Measurements from ENCODE around the gene CCNL2. TPM values are rescaled to one million over a fixed set of nuclear protein-coding genes. Genes with fewer than 3 reads are reported as not detected.

Gene CCNL2
- total and polyA plus RNA-seq, 2 of the 13 experiments (the other 11 are each of a cell fraction or from before 2014, with no cell fraction given): 105 to 340 TPM

DNA sequence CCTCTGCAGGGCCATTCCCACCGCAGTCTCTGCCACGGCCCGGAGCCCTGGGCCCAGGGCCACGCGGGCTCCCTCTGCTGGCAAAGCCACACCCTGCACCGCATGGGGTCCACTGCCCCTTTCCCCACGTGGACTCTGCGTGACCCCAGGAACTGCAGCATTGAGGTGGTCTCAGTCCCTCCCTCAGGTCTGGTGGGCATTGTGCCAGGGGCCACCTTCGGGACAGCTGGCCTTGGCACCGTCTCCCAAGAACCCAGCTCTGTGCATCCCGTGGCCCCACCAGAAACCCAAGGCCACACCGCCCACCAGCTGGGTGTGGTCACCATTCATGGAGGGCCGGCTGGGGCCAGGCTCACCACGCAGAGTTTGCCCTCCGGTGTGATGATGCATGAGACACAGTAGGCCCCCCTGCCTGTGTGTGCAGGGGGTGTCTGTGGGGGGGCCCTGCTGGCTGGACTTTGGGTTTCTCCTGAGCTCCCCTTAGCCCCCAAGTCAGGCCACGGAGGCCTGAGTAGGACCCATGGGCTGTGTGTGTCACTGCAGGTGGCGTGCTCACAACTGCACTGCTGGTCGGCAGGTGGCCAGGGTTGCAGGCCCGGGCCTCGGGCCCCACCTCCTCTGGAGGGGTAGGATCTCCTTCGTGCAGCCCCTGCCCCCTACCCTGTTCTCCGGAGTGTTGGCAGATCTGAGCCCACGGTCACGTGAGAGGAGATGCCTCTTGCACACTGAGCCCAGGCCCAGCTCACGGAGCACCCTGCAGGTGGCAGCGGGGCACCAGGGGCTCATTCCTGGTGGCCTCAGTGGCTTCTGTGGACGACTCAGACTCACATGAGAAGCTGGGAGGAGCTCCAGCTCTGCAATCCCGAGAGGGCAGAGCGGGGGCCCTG, 42.1 kb upstream of the CCNL2 start (continued):
- TF ChIP-seq FOXO1 (CRISPR knock-in tag; IDR thresholded peaks at IDR 0.05) (no peak), ZNF441 (CRISPR knock-in tag; IDR thresholded peaks at IDR 0.05; ENCODE audit: borderline replicate concordance) (no peak), TEAD2 (CRISPR knock-in tag; IDR thresholded peaks at IDR 0.05) (no peak), SIN3B (IDR thresholded peaks at IDR 0.05; ENCODE audit: low read length) (no peak), ZZZ3 (CRISPR knock-in tag; IDR thresholded peaks at IDR 0.05; ENCODE audit: borderline replicate concordance) (no peak; the same call in 1 of the 2 replicates), IKZF4 (CRISPR knock-in tag; IDR thresholded peaks at IDR 0.05; ENCODE audit: borderline replicate concordance, low read depth, not compliant biosample characterization) (no peak), JARID2 (CRISPR knock-in tag; IDR thresholded peaks at IDR 0.05; ENCODE audit: insufficient replicate concordance) (no peak), MTF1 (CRISPR knock-in tag; IDR thresholded peaks at IDR 0.05) (no peak), CENPT (CRISPR knock-in tag; IDR thresholded peaks at IDR 0.05; ENCODE audit: low read depth) (no peak), EZH2 (conservative IDR thresholded peaks at IDR 0.05; ENCODE audit: low read depth, low read length) (no peak), DPF2 (CRISPR knock-in tag; IDR thresholded peaks at IDR 0.05; ENCODE audit: borderline replicate concordance, low read depth) (0 out of 2 replicates have a peak, but pooled peaks have one; percentile 10), ELF1 (CRISPR knock-in tag; IDR thresholded peaks at IDR 0.05) (peak; percentile 35; the same call in 1 of the 2 replicates), ZFP36 (IDR thresholded peaks at IDR 0.05; ENCODE audit: borderline replicate concordance, low read depth, low read length, partially characterized antibody) (no peak), ZNF253 (CRISPR knock-in tag; IDR thresholded peaks at IDR 0.05; ENCODE audit: borderline replicate concordance) (no peak), STAG1 (CRISPR knock-in tag; IDR thresholded peaks at IDR 0.05) (peak; percentile 82), FOXJ3 (CRISPR knock-in tag; IDR thresholded peaks at IDR 0.05; ENCODE audit: borderline replicate concordance) (no peak), ZNF260 (CRISPR knock-in tag; IDR thresholded peaks at IDR 0.05; ENCODE audit: borderline replicate concordance, low read depth) (no peak)
- TF ChIP-seq, protein P1, sequence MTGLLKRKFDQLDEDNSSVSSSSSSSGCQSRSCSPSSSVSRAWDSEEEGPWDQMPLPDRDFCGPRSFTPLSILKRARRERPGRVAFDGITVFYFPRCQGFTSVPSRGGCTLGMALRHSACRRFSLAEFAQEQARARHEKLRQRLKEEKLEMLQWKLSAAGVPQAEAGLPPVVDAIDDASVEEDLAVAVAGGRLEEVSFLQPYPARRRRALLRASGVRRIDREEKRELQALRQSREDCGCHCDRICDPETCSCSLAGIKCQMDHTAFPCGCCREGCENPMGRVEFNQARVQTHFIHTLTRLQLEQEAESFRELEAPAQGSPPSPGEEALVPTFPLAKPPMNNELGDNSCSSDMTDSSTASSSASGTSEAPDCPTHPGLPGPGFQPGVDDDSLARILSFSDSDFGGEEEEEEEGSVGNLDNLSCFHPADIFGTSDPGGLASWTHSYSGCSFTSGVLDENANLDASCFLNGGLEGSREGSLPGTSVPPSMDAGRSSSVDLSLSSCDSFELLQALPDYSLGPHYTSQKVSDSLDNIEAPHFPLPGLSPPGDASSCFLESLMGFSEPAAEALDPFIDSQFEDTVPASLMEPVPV (CRISPR knock-in tag; IDR thresholded peaks at IDR 0.05): peak; percentile 52; the same call in 1 of the 2 replicates
- TF ChIP-seq, protein P2, sequence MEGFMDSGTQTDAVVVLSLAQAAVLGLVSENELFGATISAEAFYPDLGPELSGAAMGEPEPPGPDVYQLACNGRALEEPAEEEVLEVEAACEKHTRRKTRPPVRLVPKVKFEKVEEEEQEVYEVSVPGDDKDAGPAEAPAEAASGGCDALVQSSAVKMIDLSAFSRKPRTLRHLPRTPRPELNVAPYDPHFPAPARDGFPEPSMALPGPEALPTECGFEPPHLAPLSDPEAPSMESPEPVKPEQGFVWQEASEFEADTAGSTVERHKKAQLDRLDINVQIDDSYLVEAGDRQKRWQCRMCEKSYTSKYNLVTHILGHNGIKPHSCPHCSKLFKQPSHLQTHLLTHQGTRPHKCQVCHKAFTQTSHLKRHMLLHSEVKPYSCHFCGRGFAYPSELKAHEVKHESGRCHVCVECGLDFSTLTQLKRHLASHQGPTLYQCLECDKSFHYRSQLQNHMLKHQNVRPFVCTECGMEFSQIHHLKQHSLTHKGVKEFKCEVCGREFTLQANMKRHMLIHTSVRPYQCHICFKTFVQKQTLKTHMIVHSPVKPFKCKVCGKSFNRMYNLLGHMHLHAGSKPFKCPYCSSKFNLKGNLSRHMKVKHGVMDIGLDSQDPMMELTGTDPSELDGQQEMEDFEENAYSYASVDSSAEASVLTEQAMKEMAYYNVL (CRISPR knock-in tag; IDR thresholded peaks at IDR 0.05; ENCODE audit: borderline replicate concordance): no peak; the same call in 1 of the 2 replicates
- TF ChIP-seq, protein P3, sequence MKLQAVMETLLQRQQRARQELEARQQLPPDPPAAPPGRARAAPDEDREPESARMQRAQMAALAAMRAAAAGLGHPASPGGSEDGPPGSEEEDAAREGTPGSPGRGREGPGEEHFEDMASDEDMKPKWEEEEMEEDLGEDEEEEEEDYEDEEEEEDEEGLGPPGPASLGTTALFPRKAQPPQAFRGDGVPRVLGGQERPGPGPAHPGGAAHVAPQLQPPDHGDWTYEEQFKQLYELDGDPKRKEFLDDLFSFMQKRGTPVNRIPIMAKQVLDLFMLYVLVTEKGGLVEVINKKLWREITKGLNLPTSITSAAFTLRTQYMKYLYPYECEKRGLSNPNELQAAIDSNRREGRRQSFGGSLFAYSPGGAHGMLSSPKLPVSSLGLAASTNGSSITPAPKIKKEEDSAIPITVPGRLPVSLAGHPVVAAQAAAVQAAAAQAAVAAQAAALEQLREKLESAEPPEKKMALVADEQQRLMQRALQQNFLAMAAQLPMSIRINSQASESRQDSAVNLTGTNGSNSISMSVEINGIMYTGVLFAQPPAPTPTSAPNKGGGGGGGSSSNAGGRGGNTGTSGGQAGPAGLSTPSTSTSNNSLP (IDR thresholded peaks at IDR 0.05; ENCODE audit: low read depth, low read length): no peak
- TF ChIP-seq, protein P4, sequence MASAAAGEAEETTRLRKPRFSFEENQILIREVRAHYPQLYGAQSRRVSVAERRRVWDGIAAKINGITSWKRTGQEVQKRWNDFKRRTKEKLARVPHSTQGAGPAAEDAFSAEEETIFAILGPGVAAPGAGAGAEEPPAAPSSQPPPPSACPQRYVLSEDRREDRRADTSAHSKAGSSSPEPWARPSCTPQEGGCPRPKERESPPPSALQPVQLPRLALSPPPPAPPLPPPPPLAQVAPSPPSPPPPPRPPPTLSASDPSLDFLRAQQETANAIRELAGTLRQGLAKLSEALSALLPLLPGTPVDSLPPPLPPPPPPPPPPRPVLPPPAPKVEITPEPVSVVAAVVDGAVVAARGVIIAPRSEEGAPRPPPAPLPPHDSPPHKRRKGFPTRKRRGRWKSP (CRISPR knock-in tag; IDR thresholded peaks at IDR 0.05): 0 out of 2 replicates have a peak, but pooled peaks have one; percentile 31
